ENCODE measurements around the gene KCTD13.

DNA sequence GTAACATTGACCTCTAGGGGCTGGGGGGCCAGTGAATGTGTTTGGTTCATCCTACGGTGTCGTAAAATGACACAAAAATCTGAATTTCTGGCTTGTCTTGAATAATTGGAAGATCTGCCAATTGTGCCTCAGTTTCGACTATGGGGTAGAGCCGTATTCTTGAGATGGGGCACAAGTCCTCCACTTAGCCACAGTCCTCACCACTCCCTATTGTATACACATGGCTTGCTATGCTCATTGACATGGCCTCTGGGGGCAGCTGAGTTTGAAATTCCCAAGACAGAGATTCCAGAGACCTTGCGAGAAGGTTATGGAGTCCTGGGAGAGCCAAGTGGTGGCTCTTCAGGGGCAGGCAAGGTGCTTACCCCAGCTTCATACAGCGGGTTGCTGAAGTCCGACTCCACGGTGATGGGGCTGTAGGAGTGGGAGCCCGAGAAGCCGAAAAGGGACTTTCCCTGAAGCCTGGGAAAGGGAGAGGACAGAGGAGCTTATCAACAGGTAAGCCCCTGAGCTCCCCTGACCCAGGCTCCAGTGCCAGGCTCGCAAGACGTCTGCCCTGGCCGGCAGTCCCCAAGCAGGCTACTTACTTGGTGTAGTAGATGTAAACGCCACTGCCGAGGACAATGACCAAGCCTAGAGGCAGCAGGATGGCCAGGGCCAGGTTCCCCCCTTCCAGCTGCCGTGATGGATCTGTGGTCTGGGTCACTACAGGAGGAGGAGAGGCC is 54.0 kb downstream of the KCTD13 start:
- TF ChIP-seq, protein P1, sequence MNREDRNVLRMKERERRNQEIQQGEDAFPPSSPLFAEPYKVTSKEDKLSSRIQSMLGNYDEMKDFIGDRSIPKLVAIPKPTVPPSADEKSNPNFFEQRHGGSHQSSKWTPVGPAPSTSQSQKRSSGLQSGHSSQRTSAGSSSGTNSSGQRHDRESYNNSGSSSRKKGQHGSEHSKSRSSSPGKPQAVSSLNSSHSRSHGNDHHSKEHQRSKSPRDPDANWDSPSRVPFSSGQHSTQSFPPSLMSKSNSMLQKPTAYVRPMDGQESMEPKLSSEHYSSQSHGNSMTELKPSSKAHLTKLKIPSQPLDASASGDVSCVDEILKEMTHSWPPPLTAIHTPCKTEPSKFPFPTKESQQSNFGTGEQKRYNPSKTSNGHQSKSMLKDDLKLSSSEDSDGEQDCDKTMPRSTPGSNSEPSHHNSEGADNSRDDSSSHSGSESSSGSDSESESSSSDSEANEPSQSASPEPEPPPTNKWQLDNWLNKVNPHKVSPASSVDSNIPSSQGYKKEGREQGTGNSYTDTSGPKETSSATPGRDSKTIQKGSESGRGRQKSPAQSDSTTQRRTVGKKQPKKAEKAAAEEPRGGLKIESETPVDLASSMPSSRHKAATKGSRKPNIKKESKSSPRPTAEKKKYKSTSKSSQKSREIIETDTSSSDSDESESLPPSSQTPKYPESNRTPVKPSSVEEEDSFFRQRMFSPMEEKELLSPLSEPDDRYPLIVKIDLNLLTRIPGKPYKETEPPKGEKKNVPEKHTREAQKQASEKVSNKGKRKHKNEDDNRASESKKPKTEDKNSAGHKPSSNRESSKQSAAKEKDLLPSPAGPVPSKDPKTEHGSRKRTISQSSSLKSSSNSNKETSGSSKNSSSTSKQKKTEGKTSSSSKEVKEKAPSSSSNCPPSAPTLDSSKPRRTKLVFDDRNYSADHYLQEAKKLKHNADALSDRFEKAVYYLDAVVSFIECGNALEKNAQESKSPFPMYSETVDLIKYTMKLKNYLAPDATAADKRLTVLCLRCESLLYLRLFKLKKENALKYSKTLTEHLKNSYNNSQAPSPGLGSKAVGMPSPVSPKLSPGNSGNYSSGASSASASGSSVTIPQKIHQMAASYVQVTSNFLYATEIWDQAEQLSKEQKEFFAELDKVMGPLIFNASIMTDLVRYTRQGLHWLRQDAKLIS (CRISPR knock-in tag; IDR thresholded peaks at IDR 0.05; ENCODE audit: borderline replicate concordance), result no peak
- TF ChIP-seq ETV6 (CRISPR knock-in tag; IDR thresholded peaks at IDR 0.05), result no peak
- no peak for TF ChIP-seq TCF7 (CRISPR knock-in tag; IDR thresholded peaks at IDR 0.05; ENCODE audit: low read depth)
- TF ChIP-seq, protein P2, sequence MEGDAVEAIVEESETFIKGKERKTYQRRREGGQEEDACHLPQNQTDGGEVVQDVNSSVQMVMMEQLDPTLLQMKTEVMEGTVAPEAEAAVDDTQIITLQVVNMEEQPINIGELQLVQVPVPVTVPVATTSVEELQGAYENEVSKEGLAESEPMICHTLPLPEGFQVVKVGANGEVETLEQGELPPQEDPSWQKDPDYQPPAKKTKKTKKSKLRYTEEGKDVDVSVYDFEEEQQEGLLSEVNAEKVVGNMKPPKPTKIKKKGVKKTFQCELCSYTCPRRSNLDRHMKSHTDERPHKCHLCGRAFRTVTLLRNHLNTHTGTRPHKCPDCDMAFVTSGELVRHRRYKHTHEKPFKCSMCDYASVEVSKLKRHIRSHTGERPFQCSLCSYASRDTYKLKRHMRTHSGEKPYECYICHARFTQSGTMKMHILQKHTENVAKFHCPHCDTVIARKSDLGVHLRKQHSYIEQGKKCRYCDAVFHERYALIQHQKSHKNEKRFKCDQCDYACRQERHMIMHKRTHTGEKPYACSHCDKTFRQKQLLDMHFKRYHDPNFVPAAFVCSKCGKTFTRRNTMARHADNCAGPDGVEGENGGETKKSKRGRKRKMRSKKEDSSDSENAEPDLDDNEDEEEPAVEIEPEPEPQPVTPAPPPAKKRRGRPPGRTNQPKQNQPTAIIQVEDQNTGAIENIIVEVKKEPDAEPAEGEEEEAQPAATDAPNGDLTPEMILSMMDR (IDR thresholded peaks at IDR 0.05), result no peak
- TF ChIP-seq ZNF317 (CRISPR knock-in tag; IDR thresholded peaks at IDR 0.05; ENCODE audit: borderline replicate concordance, low read depth), result no peak
- TF ChIP-seq CREM (CRISPR knock-in tag; IDR thresholded peaks at IDR 0.05), result no peak
- TF ChIP-seq TEAD4 (CRISPR knock-in tag; IDR thresholded peaks at IDR 0.05), result no peak
- TF ChIP-seq JUN (CRISPR knock-in tag; IDR thresholded peaks at IDR 0.05), result no peak
- no peak for TF ChIP-seq ELF4 (CRISPR knock-in tag; IDR thresholded peaks at IDR 0.05; ENCODE audit: low read depth)
- TF ChIP-seq, protein P3, sequence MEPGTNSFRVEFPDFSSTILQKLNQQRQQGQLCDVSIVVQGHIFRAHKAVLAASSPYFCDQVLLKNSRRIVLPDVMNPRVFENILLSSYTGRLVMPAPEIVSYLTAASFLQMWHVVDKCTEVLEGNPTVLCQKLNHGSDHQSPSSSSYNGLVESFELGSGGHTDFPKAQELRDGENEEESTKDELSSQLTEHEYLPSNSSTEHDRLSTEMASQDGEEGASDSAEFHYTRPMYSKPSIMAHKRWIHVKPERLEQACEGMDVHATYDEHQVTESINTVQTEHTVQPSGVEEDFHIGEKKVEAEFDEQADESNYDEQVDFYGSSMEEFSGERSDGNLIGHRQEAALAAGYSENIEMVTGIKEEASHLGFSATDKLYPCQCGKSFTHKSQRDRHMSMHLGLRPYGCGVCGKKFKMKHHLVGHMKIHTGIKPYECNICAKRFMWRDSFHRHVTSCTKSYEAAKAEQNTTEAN (CRISPR knock-in tag; IDR thresholded peaks at IDR 0.05), result no peak

Measured in WTC11 (cell line).